GM18511 (cell line): Measurements from ENCODE around the gene SLC9A9.

ENCODE experiments used
- ATAC-seq: cut with Tn5 transposase; IDR thresholded peaks from one replicate; pipeline ENCODE4 v1.9.1; 2021; ENCODE audit warnings: mild to moderate bottlenecking, moderate library complexity; ENCODE audit not compliant: unreplicated experiment

Gene SLC9A9

GRCh38 chr3:143567823-143568222, 280.4 kb downstream of the SLC9A9 start:
- no peak for ATAC-seq

- ATAC-seq = no peak
Measured at GRCh38 chr3:143565951-143566350, 282.3 kb downstream of the SLC9A9 start.

GRCh38 chr3:143563786-143564185, 284.5 kb downstream of the SLC9A9 start:
- no peak for ATAC-seq

GRCh38 chr3:143562789-143563188, 285.5 kb downstream of the SLC9A9 start:
- ATAC-seq = no peak

GRCh38 chr3:143559296-143559695, 289.0 kb downstream of the SLC9A9 start:
- ATAC-seq = no peak

- no peak for ATAC-seq
Measured at GRCh38 chr3:143552851-143553250, 295.4 kb downstream of the SLC9A9 start.

GRCh38 chr3:143551761-143552160, 296.5 kb downstream of the SLC9A9 start:
- ATAC-seq = no peak

- ATAC-seq = no peak
Measured at GRCh38 chr3:143548861-143549497, 299.3 kb downstream of the SLC9A9 start.

GRCh38 chr3:143548393-143548792, 299.9 kb downstream of the SLC9A9 start:
- no peak for ATAC-seq

- ATAC-seq = no peak
Measured at GRCh38 chr3:143538577-143538981, 309.7 kb downstream of the SLC9A9 start.

GRCh38 chr3:143538061-143538460, 310.2 kb downstream of the SLC9A9 start:
- no peak for ATAC-seq

- no peak for ATAC-seq
Measured at GRCh38 chr3:143536817-143537535, 311.3 kb downstream of the SLC9A9 start.

- peak; percentile 97 for ATAC-seq
Measured at GRCh38 chr3:143535994-143536784, 312.1 kb downstream of the SLC9A9 start.

GRCh38 chr3:143533391-143533790, 314.9 kb downstream of the SLC9A9 start:
- ATAC-seq = no peak

- ATAC-seq = no peak
Measured at GRCh38 chr3:143532091-143532490, 316.2 kb downstream of the SLC9A9 start.

GRCh38 chr3:143531101-143531500, 317.2 kb downstream of the SLC9A9 start:
- ATAC-seq = no peak

- ATAC-seq = no peak
Measured at GRCh38 chr3:143529798-143530197, 318.5 kb downstream of the SLC9A9 start.

GRCh38 chr3:143529018-143529478, 319.2 kb downstream of the SLC9A9 start:
- peak; percentile 90 for ATAC-seq

GRCh38 chr3:143526011-143526545, 322.2 kb downstream of the SLC9A9 start:
- ATAC-seq = no peak

- ATAC-seq = no peak
Measured at GRCh38 chr3:143525408-143525807, 322.9 kb downstream of the SLC9A9 start.

- no peak for ATAC-seq
Measured at GRCh38 chr3:143521803-143522202, 326.5 kb downstream of the SLC9A9 start.
